K562 (cell line): ENCODE data around the gene PLA2G4C. TPM values are rescaled to one million over a fixed set of nuclear protein-coding genes. Genes with fewer than 3 reads are reported as not detected.
A peak's percentile ranks its signal among the peaks of the same experiment; 100 is the strongest.

ENCODE experiments used
- ATAC-seq: fragments of 200-7000 bp; cut with Tn5 transposase; 3 replicates; pipeline ENCODE4 v1.9.1; 2020; ENCODE audit warnings: moderate library complexity
- BruUV-seq: library from RNA; stranded (reverse); fragments of 400-500 nt; replicated peaks from 2 replicates; lab custom pipeline; 2021; lab: Mats Ljungman, UMichigan
- CTCF ChIA-PET: fragments of 300-600 bp; formaldehyde crosslinking; extraction: SDS; loops from one replicate; lab custom pipeline; 2021; ENCODE audit warnings: low intra/inter-chr PET ratio; lab: Yijun Ruan, JAX
- POLR2A ChIA-PET: fragments of 300-600, 350-650 bp; sonication (Branson Sonifier 250); formaldehyde crosslinking; extraction: SDS; loops from one replicate; lab custom pipeline; 2021; ENCODE audit warnings: antibody characterized with exemption, inconsistent platforms; lab: Yijun Ruan, JAX
- DNase-seq, 4 experiments: peaks; one replicate each; pipeline versions ENCODE4 v3.0.0 to v3.0.0-alpha.2; 2011 to 2018; ENCODE audit warnings: low spot score in 3 of 4, mixed read lengths in 3 of 4; ENCODE audit errors: extremely low read depth in 1 of 4
- FAIRE-seq: peaks from 2 replicates; lab custom pipeline; 2011; peaks lifted over from hg19 to GRCh38; lab: Jason Lieb, UNC
- H2AFZ ChIP-seq: 2 replicates; pipeline ENCODE4 v1.6.0; 2011; ENCODE audit warnings: low read depth, low read length, control low read depth, inconsistent platforms
- H3K27ac ChIP-seq: fragments of 200-600 bp; 3 replicates; pipeline ENCODE4 v1.8.0; 2011; ENCODE audit warnings: low read depth, mild to moderate bottlenecking, control low read depth, inconsistent platforms, low read length, moderate library complexity, mixed read lengths; ENCODE audit errors: extremely low read depth
- H3K27me3 ChIP-seq, 2 experiments: fragments of 300-600 bp in 1 of 2; 2 replicates in 1 of 2; 3 replicates in 1 of 2; pipeline versions ENCODE4 v1.6.0 to v1.8.0; 2011; ENCODE audit warnings: inconsistent platforms in 2 of 2, low read length in 2 of 2, mild to moderate bottlenecking in 1 of 2, mixed read lengths in 1 of 2, moderate library complexity in 1 of 2; ENCODE audit not compliant: control insufficient read depth in 2 of 2, insufficient read depth in 2 of 2
- H3K36me3 ChIP-seq: fragments of 300-600 bp; 3 replicates; pipeline ENCODE4 v1.8.0; 2011; ENCODE audit warnings: mild to moderate bottlenecking, low read length, inconsistent platforms; ENCODE audit not compliant: control insufficient read depth, insufficient read depth
- H3K4me1 ChIP-seq, 2 experiments: fragments of 200-600 bp in 1 of 2; replicated peaks in 1 of 2; 2 replicates in 1 of 2; 3 replicates in 1 of 2; pipeline versions ENCODE4 v1.5.1 to v1.8.0; 2011; ENCODE audit warnings: inconsistent platforms in 2 of 2, low read length in 2 of 2, mild to moderate bottlenecking in 1 of 2, mixed read lengths in 1 of 2, moderate library complexity in 1 of 2; ENCODE audit not compliant: control insufficient read depth in 2 of 2, insufficient read depth in 2 of 2
- H3K4me2 ChIP-seq: 2 replicates; pipeline ENCODE4 v1.6.1; 2011; ENCODE audit warnings: low read length, control low read depth, inconsistent platforms, mixed read lengths; ENCODE audit not compliant: insufficient read depth
- H3K4me3 ChIP-seq: fragments of 200-600 bp; sonication (generic), shearing (Covaris generic); 2 replicates; pipeline ENCODE4 v1.5.1; 2016; ENCODE audit warnings: control low read depth, inconsistent platforms
- H3K79me2 ChIP-seq: fragments of 200-600 bp; 3 replicates; pipeline ENCODE4 v1.8.0; 2011; ENCODE audit warnings: low read length, inconsistent platforms; ENCODE audit not compliant: control insufficient read depth, insufficient read depth
- H3K9ac ChIP-seq, 2 experiments: 2 replicates each; pipeline versions ENCODE4 v1.6.0 to v1.6.1; 2011; ENCODE audit warnings: low read depth in 2 of 2, low read length in 2 of 2, control low read depth in 1 of 2, inconsistent platforms in 1 of 2, mild to moderate bottlenecking in 1 of 2, mixed read lengths in 1 of 2; ENCODE audit not compliant: insufficient read depth in 1 of 2
- H3K9me1 ChIP-seq: one replicate; pipeline ENCODE4 v1.6.0; 2011; ENCODE audit warnings: inconsistent platforms, mild to moderate bottlenecking, low read length, moderate library complexity; ENCODE audit not compliant: control insufficient read depth, insufficient read depth
- H3K9me3 ChIP-seq: replicated peaks from 2 replicates; pipeline ENCODE4 v1.5.1; 2011; ENCODE audit warnings: low read depth, low read length, inconsistent platforms; ENCODE audit not compliant: control insufficient read depth, insufficient read depth
- H4K20me1 ChIP-seq: replicated peaks from 2 replicates; pipeline ENCODE4 v1.6.1; 2011; ENCODE audit warnings: low read length, inconsistent platforms, mixed read lengths; ENCODE audit not compliant: control insufficient read depth, insufficient read depth
- CBX3 ChIP-seq, 2 experiments: IDR thresholded peaks; 1 replicate in 1 of 2; 2 replicates in 1 of 2; pipeline ENCODE4 v1.6.1; 2012; ENCODE audit warnings: inconsistent platforms in 2 of 2, low read length in 2 of 2, borderline replicate concordance in 1 of 2, control low read depth in 1 of 2
- CEBPG ChIP-seq, 3 experiments: fragments of 200-800 bp in 1 of 3; sonication (Bioruptor generic) in 1 of 3; sonication (generic) in 1 of 3; formaldehyde crosslinking in 1 of 3; IDR thresholded peaks in 2 of 3; conservative IDR thresholded peaks in 1 of 3; 2 replicates each; pipeline versions ENCODE4 v1.6.1 to v1.8.0; 2016 to 2022; ENCODE audit warnings: missing compliant biosample characterization in 2 of 3, missing genetic modification characterization in 2 of 3, mild to moderate bottlenecking in 1 of 3, missing genetic modification reagents in 1 of 3
- HNRNPK ChIP-seq: fragments of 200-400 bp; formaldehyde crosslinking; IDR thresholded peaks from one replicate; pipeline ENCODE4 v1.6.1; 2018; ENCODE audit warnings: mild to moderate bottlenecking, low read depth, low read length; ENCODE audit not compliant: poor library complexity, severe bottlenecking
- PRMT5 ChIP-seq: sonication (generic); formaldehyde crosslinking; IDR thresholded peaks from 2 replicates; pipeline ENCODE4 v1.5.0; 2020; ENCODE audit warnings: missing genetic modification reagents
- SNRNP70 ChIP-seq: fragments of 200-400 bp; formaldehyde crosslinking; optimal IDR thresholded peaks from 2 replicates; pipeline ENCODE3; 2017; ENCODE audit warnings: low read depth, low read length
- XRCC4 ChIP-seq: IDR thresholded peaks from one replicate; pipeline ENCODE4 v1.6.1; 2011; ENCODE audit not compliant: insufficient read depth, insufficient read length; ENCODE audit errors: extremely low read depth
- ZNF77 ChIP-seq: fragments of 250-450 bp; sonication (Bioruptor Pico); IDR thresholded peaks from 2 replicates; pipeline ENCODE4 v1.5.0; 2020
- ZNF830 ChIP-seq: fragments of 250-450 bp; sonication (Bioruptor Pico); IDR thresholded peaks from 2 replicates; pipeline ENCODE4 v1.5.0; 2021; ENCODE audit warnings: mild to moderate bottlenecking
- WGBS: fragments of 100-300 bp; shearing (Covaris generic); methylation state at CpG from one replicate; pipeline ENCODE4 v1.1.6; 2016; ENCODE audit warnings: low coverage, mixed read lengths; ENCODE audit not compliant: insufficient coverage; ENCODE audit errors: missing lambda C conversion rate; 5-methylcytosine and 5-hydroxymethylcytosine counted together
- in situ Hi-C: fragments of 300-500 bp; cut with MboI; formaldehyde crosslinking; loops from 4 replicates; pipeline ENCODE4 v1.15.0; 2018; ENCODE audit warnings: inconsistent platforms, mixed read lengths
- intact Hi-C: fragments of 100-400 bp; cut with micrococcal nuclease; formaldehyde crosslinking; loops from 2 replicates; pipeline ENCODE4 v1.14.2; 2022
- polyA plus RNA-seq, 8 experiments: library from polyadenylated mRNA; depleted of rRNA in 4 of 8; stranded (reverse) in 5 of 8; unstranded in 3 of 8; fragments of >200 nt; fragmentation: Nextera tagmentation in 2 of 8; fragmentation: Illumina TruSeq in 1 of 8; extraction: Ambion mirVana in 2 of 8; extraction: Trizol in 1 of 8; gene quantifications; 2 replicates each; pipeline versions ENCODE4 v1.2.1 to v1.2.3, GENCODE V29; 2011 to 2014; ENCODE audit warnings: inconsistent platforms in 1 of 8, missing spikeins in 1 of 8
- total RNA-seq, 7 experiments: library from RNA; depleted of rRNA in 6 of 7; stranded (reverse); fragments of >200 nt in 6 of 7; fragmentation: Illumina TruSeq in 2 of 7; extraction: Trizol in 2 of 7; gene quantifications; 2 replicates each; pipeline versions ENCODE4 v1.2.1 to v1.2.3, GENCODE V29; 2011 to 2021; ENCODE audit warnings: low replicate concordance in 1 of 7
- TF ChIP-seq, protein P1 (sequence below): fragments of 250-450 bp; sonication (Bioruptor Pico); IDR thresholded peaks from 2 replicates; pipeline ENCODE4 v1.4.0; 2020; ENCODE audit warnings: mild to moderate bottlenecking, moderate library complexity, borderline replicate concordance
- TF ChIP-seq, protein P2 (sequence below), 3 experiments: fragments of 200-800 bp in 1 of 3; fragments of 250-450 bp in 1 of 3; fragments of 450-650 bp in 1 of 3; sonication (Bioruptor Pico) in 1 of 3; sonication (Bioruptor generic) in 1 of 3; formaldehyde crosslinking in 1 of 3; IDR thresholded peaks; 2 replicates each; pipeline versions ENCODE4 v1.6.1 to v1.8.0; 2016 to 2022; ENCODE audit warnings: mild to moderate bottlenecking in 2 of 3, missing genetic modification characterization in 2 of 3, missing compliant biosample characterization in 1 of 3, moderate library complexity in 1 of 3
- TF ChIP-seq, protein P3 (sequence below), 2 experiments: fragments of 450-650 bp in 1 of 2; IDR thresholded peaks; 2 replicates each; pipeline ENCODE4 v1.6.1; 2011 to 2017; ENCODE audit warnings: low read depth in 2 of 2, antibody characterized with exemption in 1 of 2, borderline replicate concordance in 1 of 2, low read length in 1 of 2, mild to moderate bottlenecking in 1 of 2, mixed read lengths in 1 of 2; ENCODE audit not compliant: control insufficient read depth in 1 of 2

The PLA2G4C gene
- total and polyA plus RNA-seq, 9 of the 15 experiments (the other 6 are each of a cell fraction or from before 2014, with no cell fraction given): 0.27 to 0.35 (median 0.35) TPM; not detected in 6

GRCh38 chr19:48121909-48122371 lies 11.3 kb upstream of the PLA2G4C start:
- H3K4me1 ChIP-seq: peaks cover 3 to 10% of the 10 kb centered on the region in 2 experiments; a peak in 3 of 5 replicates
- H4K20me1 ChIP-seq: no peaks in the 10 kb centered on the region
- no peak overlapping the region for H2AFZ ChIP-seq
- no peak overlapping the region for H3K4me2 ChIP-seq
- no peaks in the 10 kb centered on the region for H3K9me3 ChIP-seq
- WGBS: 95% methylated on average over 9 of the region's 10 CpGs
- BruUV-seq: no TSS peak
- peaks cover 2% of the 10 kb centered on the region for H3K9me1 ChIP-seq
- no peak for ATAC-seq
- ChIA-PET CTCF (no interaction called here), POLR2A (no interaction called here)
- intact Hi-C loops: no loop called here
- H3K9ac ChIP-seq: 0 out of 4 replicates have a peak overlapping the region, but pooled peaks of 1 of the 2 experiments have one; percentile 54
- FAIRE-seq: no peak
- H3K4me3 ChIP-seq: no peak overlapping the region
- in situ Hi-C loops: loop anchor here (25.0 kb wide), 1 partner anchor 1990 kb away; no protein-coding TSS in a partner anchor
- no peak overlapping the region for H3K27ac ChIP-seq
- no peak for DNase-seq
- peaks cover 86% of the 10 kb centered on the region for H3K36me3 ChIP-seq
- H3K79me2 ChIP-seq: no peaks in the 10 kb centered on the region
- H3K27me3 ChIP-seq: no peaks in the 10 kb centered on the region
- TF ChIP-seq CBX3 (IDR thresholded peaks at IDR 0.05; ENCODE audit: borderline replicate concordance in 1 of 2, low read length in 2 of 2) (no peak), CEBPG (CRISPR knock-in tag; IDR thresholded peaks at IDR 0.05) (no peak), CEBPG (tag; conservative IDR thresholded peaks at IDR 0.05 in 1 of 2, IDR thresholded peaks at IDR 0.05 in 1 of 2) (no peak), ZNF77 (CRISPR knock-in tag) (no peak), SNRNP70 (no peak), ZNF830 (CRISPR knock-in tag) (no peak), HNRNPK (no peak), XRCC4 (no peak), PRMT5 (CRISPR knock-in tag) (no peak)
- TF ChIP-seq, protein P1, sequence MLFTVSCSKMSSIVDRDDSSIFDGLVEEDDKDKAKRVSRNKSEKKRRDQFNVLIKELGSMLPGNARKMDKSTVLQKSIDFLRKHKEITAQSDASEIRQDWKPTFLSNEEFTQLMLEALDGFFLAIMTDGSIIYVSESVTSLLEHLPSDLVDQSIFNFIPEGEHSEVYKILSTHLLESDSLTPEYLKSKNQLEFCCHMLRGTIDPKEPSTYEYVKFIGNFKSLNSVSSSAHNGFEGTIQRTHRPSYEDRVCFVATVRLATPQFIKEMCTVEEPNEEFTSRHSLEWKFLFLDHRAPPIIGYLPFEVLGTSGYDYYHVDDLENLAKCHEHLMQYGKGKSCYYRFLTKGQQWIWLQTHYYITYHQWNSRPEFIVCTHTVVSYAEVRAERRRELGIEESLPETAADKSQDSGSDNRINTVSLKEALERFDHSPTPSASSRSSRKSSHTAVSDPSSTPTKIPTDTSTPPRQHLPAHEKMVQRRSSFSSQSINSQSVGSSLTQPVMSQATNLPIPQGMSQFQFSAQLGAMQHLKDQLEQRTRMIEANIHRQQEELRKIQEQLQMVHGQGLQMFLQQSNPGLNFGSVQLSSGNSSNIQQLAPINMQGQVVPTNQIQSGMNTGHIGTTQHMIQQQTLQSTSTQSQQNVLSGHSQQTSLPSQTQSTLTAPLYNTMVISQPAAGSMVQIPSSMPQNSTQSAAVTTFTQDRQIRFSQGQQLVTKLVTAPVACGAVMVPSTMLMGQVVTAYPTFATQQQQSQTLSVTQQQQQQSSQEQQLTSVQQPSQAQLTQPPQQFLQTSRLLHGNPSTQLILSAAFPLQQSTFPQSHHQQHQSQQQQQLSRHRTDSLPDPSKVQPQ (CRISPR knock-in tag): no peak
- TF ChIP-seq, protein P2, sequence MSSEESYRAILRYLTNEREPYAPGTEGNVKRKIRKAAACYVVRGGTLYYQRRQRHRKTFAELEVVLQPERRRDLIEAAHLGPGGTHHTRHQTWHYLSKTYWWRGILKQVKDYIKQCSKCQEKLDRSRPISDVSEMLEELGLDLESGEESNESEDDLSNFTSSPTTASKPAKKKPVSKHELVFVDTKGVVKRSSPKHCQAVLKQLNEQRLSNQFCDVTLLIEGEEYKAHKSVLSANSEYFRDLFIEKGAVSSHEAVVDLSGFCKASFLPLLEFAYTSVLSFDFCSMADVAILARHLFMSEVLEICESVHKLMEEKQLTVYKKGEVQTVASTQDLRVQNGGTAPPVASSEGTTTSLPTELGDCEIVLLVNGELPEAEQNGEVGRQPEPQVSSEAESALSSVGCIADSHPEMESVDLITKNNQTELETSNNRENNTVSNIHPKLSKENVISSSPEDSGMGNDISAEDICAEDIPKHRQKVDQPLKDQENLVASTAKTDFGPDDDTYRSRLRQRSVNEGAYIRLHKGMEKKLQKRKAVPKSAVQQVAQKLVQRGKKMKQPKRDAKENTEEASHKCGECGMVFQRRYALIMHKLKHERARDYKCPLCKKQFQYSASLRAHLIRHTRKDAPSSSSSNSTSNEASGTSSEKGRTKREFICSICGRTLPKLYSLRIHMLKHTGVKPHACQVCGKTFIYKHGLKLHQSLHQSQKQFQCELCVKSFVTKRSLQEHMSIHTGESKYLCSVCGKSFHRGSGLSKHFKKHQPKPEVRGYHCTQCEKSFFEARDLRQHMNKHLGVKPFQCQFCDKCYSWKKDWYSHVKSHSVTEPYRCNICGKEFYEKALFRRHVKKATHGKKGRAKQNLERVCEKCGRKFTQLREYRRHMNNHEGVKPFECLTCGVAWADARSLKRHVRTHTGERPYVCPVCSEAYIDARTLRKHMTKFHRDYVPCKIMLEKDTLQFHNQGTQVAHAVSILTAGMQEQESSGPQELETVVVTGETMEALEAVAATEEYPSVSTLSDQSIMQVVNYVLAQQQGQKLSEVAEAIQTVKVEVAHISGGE (CRISPR knock-in tag; IDR thresholded peaks at IDR 0.05): no peak
- TF ChIP-seq, protein P3, sequence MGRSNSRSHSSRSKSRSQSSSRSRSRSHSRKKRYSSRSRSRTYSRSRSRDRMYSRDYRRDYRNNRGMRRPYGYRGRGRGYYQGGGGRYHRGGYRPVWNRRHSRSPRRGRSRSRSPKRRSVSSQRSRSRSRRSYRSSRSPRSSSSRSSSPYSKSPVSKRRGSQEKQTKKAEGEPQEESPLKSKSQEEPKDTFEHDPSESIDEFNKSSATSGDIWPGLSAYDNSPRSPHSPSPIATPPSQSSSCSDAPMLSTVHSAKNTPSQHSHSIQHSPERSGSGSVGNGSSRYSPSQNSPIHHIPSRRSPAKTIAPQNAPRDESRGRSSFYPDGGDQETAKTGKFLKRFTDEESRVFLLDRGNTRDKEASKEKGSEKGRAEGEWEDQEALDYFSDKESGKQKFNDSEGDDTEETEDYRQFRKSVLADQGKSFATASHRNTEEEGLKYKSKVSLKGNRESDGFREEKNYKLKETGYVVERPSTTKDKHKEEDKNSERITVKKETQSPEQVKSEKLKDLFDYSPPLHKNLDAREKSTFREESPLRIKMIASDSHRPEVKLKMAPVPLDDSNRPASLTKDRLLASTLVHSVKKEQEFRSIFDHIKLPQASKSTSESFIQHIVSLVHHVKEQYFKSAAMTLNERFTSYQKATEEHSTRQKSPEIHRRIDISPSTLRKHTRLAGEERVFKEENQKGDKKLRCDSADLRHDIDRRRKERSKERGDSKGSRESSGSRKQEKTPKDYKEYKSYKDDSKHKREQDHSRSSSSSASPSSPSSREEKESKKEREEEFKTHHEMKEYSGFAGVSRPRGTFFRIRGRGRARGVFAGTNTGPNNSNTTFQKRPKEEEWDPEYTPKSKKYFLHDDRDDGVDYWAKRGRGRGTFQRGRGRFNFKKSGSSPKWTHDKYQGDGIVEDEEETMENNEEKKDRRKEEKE (IDR thresholded peaks at IDR 0.05; ENCODE audit: borderline replicate concordance in 1 of 2, control insufficient read depth in 1 of 2, low read depth in 2 of 2, low read length in 1 of 2): no peak
